ENCODE data around the gene MFN2.
"Not testable (repeated sequence)": the region's sequence is repeated elsewhere in the genome, so short reads cannot be mapped to it uniquely, and the experiment has no call there.

DNA sequence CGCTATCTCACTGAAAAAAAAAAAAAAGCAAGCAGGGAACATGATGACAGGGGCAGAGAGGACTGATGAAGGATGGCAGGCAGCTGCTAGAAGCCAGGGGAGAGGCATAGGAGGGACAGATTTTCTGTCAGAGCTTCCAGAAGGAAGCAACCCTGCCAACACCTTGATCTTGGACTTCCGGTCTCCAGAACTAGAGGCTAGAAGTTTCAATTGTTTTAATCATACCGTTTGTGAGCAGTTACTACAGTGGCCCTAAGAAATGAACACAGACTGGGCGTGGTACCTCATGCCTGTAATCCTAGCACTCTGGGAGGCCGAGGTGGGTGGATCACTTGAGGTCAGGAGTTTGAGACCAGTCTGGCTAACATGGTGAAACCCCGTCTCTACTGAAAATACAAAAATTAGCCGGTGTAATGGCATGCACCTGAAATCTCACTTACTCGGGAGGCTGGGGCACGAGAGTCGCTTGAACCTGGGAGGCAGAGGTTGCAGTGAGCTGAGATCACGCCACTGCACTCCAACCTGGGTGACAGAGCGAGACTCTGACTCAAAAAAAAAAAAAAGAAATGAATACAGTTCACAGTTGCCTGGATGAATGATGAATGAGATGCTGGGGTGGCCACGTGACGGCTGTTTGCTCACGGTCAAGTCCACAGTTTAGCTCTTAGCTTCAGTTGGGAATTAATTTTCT lies 64.1 kb downstream of the MFN2 start:
- TF ChIP-seq, protein P1, sequence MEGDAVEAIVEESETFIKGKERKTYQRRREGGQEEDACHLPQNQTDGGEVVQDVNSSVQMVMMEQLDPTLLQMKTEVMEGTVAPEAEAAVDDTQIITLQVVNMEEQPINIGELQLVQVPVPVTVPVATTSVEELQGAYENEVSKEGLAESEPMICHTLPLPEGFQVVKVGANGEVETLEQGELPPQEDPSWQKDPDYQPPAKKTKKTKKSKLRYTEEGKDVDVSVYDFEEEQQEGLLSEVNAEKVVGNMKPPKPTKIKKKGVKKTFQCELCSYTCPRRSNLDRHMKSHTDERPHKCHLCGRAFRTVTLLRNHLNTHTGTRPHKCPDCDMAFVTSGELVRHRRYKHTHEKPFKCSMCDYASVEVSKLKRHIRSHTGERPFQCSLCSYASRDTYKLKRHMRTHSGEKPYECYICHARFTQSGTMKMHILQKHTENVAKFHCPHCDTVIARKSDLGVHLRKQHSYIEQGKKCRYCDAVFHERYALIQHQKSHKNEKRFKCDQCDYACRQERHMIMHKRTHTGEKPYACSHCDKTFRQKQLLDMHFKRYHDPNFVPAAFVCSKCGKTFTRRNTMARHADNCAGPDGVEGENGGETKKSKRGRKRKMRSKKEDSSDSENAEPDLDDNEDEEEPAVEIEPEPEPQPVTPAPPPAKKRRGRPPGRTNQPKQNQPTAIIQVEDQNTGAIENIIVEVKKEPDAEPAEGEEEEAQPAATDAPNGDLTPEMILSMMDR (IDR thresholded peaks at IDR 0.05; ENCODE audit: poor library complexity, severe bottlenecking): not testable (repeated sequence)
- TF ChIP-seq EZH2 (IDR thresholded peaks at IDR 0.05; ENCODE audit: borderline replicate concordance, insufficient read depth, low read length, poor library complexity, severe bottlenecking); EP300 (conservative IDR thresholded peaks at IDR 0.05; ENCODE audit: poor library complexity, severe bottlenecking); POLR2AphosphoS5 (IDR thresholded peaks at IDR 0.05): not testable (repeated sequence)

Measured in neural cell (in vitro differentiated cells).